OCI-LY7 (cell line): Measurements from ENCODE around the gene PIK3R1. TPM values are rescaled to one million over a fixed set of nuclear protein-coding genes. Genes with fewer than 3 reads are reported as not detected.

ENCODE experiments used
- BruUV-seq: library from RNA; stranded (reverse); fragments of 400-500 nt; replicated peaks from 2 replicates; lab custom pipeline; 2021; lab: Mats Ljungman, UMichigan
- CTCF ChIA-PET: fragments of 300-600 bp; sonication (Branson Sonifier 250); formaldehyde crosslinking; loops from one replicate; lab custom pipeline; 2022; ENCODE audit warnings: antibody characterized with exemption; ENCODE audit not compliant: unreplicated experiment; lab: Charles Lee
- POLR2A ChIA-PET: fragments of 300-600 bp; sonication (Branson Sonifier 250); formaldehyde crosslinking; loops from one replicate; lab custom pipeline; 2022; ENCODE audit warnings: antibody characterized with exemption; lab: Charles Lee
- DNase-seq: peaks from one replicate; pipeline ENCODE4 v3.0.0-alpha.2; 2015; ENCODE audit warnings: low spot score
- H2AFZ ChIP-seq: fragments of 200-600 bp; sonication (generic), shearing (Covaris generic); 2 replicates; pipeline ENCODE4 v1.6.1; 2014; ENCODE audit warnings: mild to moderate bottlenecking, antibody characterized with exemption, low read length, moderate library complexity
- H3K27ac ChIP-seq: fragments of 200-600 bp; sonication (generic); 2 replicates; pipeline ENCODE4 v1.5.1; 2014; ENCODE audit warnings: mixed run types, low read depth, mild to moderate bottlenecking, moderate library complexity, low read length, inconsistent platforms; ENCODE audit not compliant: poor library complexity, severe bottlenecking
- H3K36me3 ChIP-seq: fragments of 200-600 bp; sonication (generic); 2 replicates; pipeline ENCODE4 v1.6.1; 2014; ENCODE audit warnings: mild to moderate bottlenecking, antibody characterized with exemption, low read length, moderate library complexity, mixed read lengths; ENCODE audit not compliant: insufficient read depth
- H3K4me1 ChIP-seq: fragments of 200-600 bp; sonication (generic); 2 replicates; pipeline ENCODE4 v1.5.1; 2014; ENCODE audit warnings: mild to moderate bottlenecking, low read length; ENCODE audit not compliant: insufficient read depth, poor library complexity, severe bottlenecking
- H3K4me2 ChIP-seq: fragments of 200-600 bp; sonication (generic); 2 replicates; pipeline ENCODE4 v1.6.1; 2014; ENCODE audit warnings: mild to moderate bottlenecking, low read length
- H3K4me3 ChIP-seq: fragments of 200-600 bp; sonication (generic); 2 replicates; pipeline ENCODE4 v1.5.1; 2014; ENCODE audit warnings: mild to moderate bottlenecking, low read depth, low read length; ENCODE audit not compliant: poor library complexity, severe bottlenecking
- H3K79me2 ChIP-seq: fragments of 200-600 bp; sonication (generic); 2 replicates; pipeline ENCODE4 v1.6.1; 2016; ENCODE audit warnings: low read depth, mild to moderate bottlenecking, low read length, moderate library complexity, mixed read lengths; ENCODE audit not compliant: insufficient read depth
- H3K9me2 ChIP-seq: fragments of 200-600 bp; sonication (generic); 2 replicates; pipeline ENCODE4 v1.6.1; 2016; ENCODE audit warnings: mild to moderate bottlenecking, low read length, mixed read lengths; ENCODE audit not compliant: insufficient read depth
- H3K9me3 ChIP-seq: fragments of 200-600 bp; sonication (generic); 2 replicates; pipeline ENCODE4 v1.6.1; 2014; ENCODE audit warnings: mild to moderate bottlenecking, mixed run types, low read length, mixed read lengths
- H4K20me1 ChIP-seq: fragments of 200-600 bp; sonication (generic); 2 replicates; pipeline ENCODE4 v1.6.1; 2014; ENCODE audit warnings: mild to moderate bottlenecking, antibody characterized with exemption, low read length, moderate library complexity, mixed read lengths; ENCODE audit not compliant: insufficient read depth
- EZH2phosphoT487 ChIP-seq: fragments of 200-600 bp; sonication (generic); IDR thresholded peaks from 2 replicates; pipeline ENCODE4 v1.6.1; 2018; ENCODE audit warnings: low read depth, borderline replicate concordance, mild to moderate bottlenecking, mixed run types, antibody characterized with exemption, low read length, moderate library complexity, mixed read lengths
- intact Hi-C: fragments of 100-400 bp; cut with micrococcal nuclease; formaldehyde crosslinking; loops from one replicate; pipeline ENCODE4 v1.10.0; 2022; ENCODE audit not compliant: unreplicated experiment
- total RNA-seq, 2 experiments: library from RNA; depleted of rRNA in 1 of 2; stranded (reverse); fragments of >200 nt in 1 of 2; shearing (Covaris generic) in 1 of 2; gene quantifications; 2 replicates each; pipeline ENCODE4 v1.2.3, GENCODE V29; 2014 to 2022
- TF ChIP-seq, protein P1 (sequence below): fragments of 200-600 bp; sonication (generic); conservative IDR thresholded peaks from 2 replicates; pipeline ENCODE4 v1.5.1; 2014; ENCODE audit warnings: mild to moderate bottlenecking, antibody characterized with exemption, low read length, moderate library complexity, mixed read lengths

The PIK3R1 gene
- total RNA-seq, 2 experiments from 2014 or later: 15.8 to 43.4 TPM

DNA sequence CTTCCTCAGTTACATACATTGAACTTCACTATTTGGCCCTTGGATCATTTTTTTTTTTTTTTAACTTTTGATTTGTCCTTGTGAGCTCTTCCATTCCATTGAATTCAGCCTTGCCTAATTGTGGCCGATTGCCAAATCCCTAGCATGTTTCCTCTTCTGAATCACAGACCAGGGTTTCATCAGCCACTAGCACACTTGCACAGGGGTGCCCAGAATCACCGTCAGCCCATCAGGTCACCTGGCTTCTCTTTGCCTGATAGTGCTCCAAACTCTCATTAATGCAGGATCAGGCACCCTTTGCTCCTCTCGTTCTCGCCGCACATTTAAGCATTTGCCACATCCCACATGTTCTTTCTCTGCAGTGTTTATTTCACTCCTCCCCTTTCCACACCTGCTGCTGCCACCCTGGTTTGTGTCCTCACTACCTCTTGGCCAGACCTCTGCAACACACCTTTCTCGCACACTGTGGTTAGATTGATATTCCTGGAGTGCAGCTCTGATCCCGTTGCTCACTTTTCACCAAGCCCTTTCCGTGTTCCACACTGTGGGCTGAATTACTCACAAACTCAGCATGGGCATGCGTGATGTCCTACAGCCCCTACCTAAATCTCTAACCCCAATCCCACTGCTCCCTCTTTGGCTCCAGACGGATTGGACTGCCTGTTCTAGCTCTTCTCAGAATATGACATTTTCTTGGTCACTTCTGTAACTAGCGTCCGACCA is 9.8 kb downstream of the PIK3R1 start:
- TF ChIP-seq, protein P1, sequence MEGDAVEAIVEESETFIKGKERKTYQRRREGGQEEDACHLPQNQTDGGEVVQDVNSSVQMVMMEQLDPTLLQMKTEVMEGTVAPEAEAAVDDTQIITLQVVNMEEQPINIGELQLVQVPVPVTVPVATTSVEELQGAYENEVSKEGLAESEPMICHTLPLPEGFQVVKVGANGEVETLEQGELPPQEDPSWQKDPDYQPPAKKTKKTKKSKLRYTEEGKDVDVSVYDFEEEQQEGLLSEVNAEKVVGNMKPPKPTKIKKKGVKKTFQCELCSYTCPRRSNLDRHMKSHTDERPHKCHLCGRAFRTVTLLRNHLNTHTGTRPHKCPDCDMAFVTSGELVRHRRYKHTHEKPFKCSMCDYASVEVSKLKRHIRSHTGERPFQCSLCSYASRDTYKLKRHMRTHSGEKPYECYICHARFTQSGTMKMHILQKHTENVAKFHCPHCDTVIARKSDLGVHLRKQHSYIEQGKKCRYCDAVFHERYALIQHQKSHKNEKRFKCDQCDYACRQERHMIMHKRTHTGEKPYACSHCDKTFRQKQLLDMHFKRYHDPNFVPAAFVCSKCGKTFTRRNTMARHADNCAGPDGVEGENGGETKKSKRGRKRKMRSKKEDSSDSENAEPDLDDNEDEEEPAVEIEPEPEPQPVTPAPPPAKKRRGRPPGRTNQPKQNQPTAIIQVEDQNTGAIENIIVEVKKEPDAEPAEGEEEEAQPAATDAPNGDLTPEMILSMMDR: no peak
- no peak for TF ChIP-seq EZH2phosphoT487
- ChIA-PET CTCF (no interaction called here), POLR2A (interaction anchor here (0.7 to 2.4 kb wide), 3 partner anchors 10 to 565 kb away, joined by 3 to 8 read pairs (median 4); partner anchors contain the start of gene PIK3R1)
- Histone ChIP-seq H3K36me3 (peaks cover 48% of the 10 kb centered on the region), H3K9me3 (peaks cover 13% of the 10 kb centered on the region; the same call in 1 of the 2 replicates), H3K4me2 (no peak overlapping the region), H3K4me3 (no peak overlapping the region), H3K9me2 (no peaks in the 10 kb centered on the region), H4K20me1 (peaks cover 11% of the 10 kb centered on the region), H3K79me2 (peaks cover 64% of the 10 kb centered on the region), H2AFZ (no peak overlapping the region), H3K27ac (no peak overlapping the region), H3K4me1 (no peaks in the 10 kb centered on the region)
- no TSS peak for BruUV-seq
- no peak for DNase-seq
- intact Hi-C loops: no loop called here

DNA sequence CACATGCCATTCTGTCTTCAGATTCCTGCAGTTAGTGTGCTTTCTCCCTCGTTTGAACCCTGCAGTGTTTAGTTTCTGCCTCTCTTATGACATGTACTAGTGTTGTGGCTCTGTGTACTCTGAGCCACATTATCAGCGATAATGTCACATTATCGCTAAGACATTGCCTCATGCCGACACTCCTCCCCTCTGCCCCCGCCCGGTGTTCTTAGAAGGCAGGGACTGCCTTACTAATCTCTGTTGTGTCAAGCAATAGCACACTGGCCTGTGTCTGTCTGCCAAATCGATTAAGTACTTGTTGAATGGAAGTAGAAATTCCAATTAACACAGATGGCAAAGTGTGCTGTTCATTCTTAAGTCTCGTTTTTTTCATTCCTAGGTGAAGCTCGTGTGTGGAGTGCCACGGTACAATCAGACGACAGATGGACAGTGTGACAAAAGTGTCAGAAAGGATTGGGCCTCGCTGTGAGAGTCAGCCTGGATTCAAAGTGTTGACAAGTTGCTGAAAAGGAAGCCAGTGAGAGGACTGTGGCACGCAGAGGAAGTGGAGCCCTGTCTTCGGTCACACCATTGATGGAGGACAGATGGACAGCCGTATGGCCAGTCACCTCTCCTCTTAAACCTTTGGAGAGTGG is 10.5 kb downstream of the PIK3R1 start:
- BruUV-seq: no TSS peak
- peaks cover 6% of the 10 kb centered on the region; the same call in 1 of the 2 replicates for H3K9me3 ChIP-seq
- no peak overlapping the region for H2AFZ ChIP-seq
- no peak overlapping the region for H3K4me3 ChIP-seq
- no peak overlapping the region for H3K4me2 ChIP-seq
- no peak for DNase-seq
- peaks cover 61% of the 10 kb centered on the region for H3K79me2 ChIP-seq
- no peaks in the 10 kb centered on the region for H3K9me2 ChIP-seq
- POLR2A ChIA-PET: no interaction called here
- H3K4me1 ChIP-seq: no peaks in the 10 kb centered on the region
- no peak for TF ChIP-seq EZH2phosphoT487
- TF ChIP-seq, protein P1: no peak
- peaks cover 42% of the 10 kb centered on the region for H3K36me3 ChIP-seq
- peaks cover 11% of the 10 kb centered on the region for H4K20me1 ChIP-seq
- CTCF ChIA-PET: no interaction called here
- intact Hi-C loops: no loop called here
- no peak overlapping the region for H3K27ac ChIP-seq
